Superior temporal gyrus (tissue), 1 donor: ENCODE data around the gene CHST14.
"Not testable (repeated sequence)": the region's sequence is repeated elsewhere in the genome, so short reads cannot be mapped to it uniquely, and the experiment has no call there.

Source experiments
- DNase-seq: peaks from one replicate; pipeline ENCODE4 v3.0.0-alpha.2; 2016; ENCODE audit errors: extremely low spot score

The CHST14 gene

GRCh38 chr15:40440743-40441564 is 29.8 kb upstream of the CHST14 start, which contains the start of gene BAHD1:
TSS of gene BAHD1 (plus strand) at chr15:40440953. CDS start at chr15:40458465, 17,512 bp downstream.
- DNase-seq, result peak; percentile 96

- DNase-seq, result no peak
These were observed 28.9 kb upstream of the CHST14 start for GRCh38 chr15:40441565-40442531.

DNA sequence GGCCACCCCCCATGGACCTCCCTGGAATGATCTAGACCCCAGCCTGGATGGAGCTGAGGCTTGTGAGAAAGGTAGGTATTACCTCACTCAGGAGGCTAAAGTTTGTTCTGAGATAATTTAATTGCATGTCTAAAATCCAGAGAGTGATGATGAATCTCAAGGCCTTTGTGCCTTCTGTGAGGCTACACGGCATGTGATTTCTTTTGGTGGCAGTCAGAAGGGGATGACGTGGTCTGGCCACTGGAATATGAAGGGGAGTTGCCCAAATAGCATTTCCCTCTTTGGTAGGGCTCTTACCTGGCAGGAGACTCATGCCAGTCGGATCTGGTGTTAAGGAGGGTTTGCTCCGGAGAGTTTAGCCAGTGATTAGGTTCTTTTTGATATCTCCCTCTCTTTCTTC is 27.5 kb upstream of the CHST14 start:
- no peak for DNase-seq

GRCh38 chr15:40443846-40444245 is 26.9 kb upstream of the CHST14 start:
- no peak for DNase-seq

GRCh38 chr15:40444736-40445135 is 26.0 kb upstream of the CHST14 start:
- DNase-seq, result no peak

- no peak for DNase-seq
These were observed 25.3 kb upstream of the CHST14 start for GRCh38 chr15:40445421-40445922.

GRCh38 chr15:40446144-40446543 is 24.6 kb upstream of the CHST14 start:
- DNase-seq, result no peak

DNA sequence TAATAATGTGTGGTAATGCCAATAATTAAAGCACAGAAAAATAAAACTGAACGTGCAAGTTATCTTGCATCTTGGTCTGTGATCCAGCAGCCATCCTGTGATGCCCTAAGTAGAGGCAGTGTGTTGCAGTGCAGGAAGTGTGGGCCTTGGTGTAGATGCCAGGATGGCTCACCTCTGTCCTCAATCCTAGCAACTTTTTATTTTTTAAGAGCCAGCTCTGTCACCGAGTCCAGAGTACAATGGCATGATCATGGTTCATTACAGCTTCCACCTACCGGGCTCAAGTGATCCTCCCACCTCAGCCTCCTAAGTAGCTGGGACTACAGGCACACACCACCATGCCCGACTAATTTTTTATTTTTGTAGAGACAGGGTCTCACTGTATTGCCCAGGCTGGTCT is 22.4 kb upstream of the CHST14 start:
- no peak for DNase-seq

DNA sequence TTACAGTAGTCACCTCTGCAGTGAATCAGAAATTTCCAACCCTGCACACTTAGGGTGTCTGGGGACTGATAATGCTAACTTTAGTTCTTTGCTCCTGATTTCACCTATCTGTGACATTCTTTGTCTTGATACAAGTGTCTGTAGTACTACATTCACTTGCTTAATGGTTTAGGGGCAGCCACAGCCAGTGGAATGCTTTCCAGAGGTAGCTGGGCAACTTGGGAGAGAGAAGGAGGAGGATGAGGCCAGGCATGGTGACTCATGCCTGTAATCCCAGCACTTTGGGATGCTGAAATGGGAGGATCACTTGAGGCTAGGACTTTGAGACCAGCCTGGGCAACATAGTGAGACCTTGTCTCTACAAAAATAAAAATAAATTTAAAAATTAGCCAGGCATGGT is 21.5 kb upstream of the CHST14 start:
- no peak for DNase-seq

GRCh38 chr15:40450047-40450446 is 20.7 kb upstream of the CHST14 start:
- no peak for DNase-seq

DNA sequence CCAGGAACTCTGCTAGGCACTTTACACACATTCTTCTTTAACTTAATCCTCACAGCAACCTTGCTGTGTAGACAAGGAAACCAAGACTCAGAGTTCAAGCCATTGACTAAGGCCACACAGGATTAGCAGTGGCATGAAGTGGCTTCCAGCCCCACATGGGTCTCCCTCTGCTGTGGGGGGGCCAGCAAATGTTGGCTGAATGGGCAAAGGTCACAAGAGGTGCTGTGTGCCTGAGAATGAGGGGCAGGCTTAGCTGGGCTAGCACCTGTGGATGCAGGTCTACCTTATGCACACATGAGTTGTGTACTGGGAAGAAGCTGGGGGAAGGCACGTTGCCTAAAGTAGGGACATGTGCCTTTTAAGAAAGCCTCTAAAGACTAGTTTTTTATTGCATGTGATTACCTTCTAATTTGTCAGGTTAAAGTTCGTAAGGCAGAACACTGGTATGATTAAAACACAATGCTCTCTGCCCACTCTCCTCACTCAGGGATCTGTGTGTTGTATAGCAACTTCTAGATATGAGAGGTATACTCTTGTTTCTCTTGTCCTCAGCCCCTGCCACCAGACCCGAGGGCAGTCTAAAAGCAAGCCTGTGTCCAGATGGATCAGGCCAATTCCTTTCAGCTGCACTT is 19.1 kb upstream of the CHST14 start:
- DNase-seq, result no peak

DNA sequence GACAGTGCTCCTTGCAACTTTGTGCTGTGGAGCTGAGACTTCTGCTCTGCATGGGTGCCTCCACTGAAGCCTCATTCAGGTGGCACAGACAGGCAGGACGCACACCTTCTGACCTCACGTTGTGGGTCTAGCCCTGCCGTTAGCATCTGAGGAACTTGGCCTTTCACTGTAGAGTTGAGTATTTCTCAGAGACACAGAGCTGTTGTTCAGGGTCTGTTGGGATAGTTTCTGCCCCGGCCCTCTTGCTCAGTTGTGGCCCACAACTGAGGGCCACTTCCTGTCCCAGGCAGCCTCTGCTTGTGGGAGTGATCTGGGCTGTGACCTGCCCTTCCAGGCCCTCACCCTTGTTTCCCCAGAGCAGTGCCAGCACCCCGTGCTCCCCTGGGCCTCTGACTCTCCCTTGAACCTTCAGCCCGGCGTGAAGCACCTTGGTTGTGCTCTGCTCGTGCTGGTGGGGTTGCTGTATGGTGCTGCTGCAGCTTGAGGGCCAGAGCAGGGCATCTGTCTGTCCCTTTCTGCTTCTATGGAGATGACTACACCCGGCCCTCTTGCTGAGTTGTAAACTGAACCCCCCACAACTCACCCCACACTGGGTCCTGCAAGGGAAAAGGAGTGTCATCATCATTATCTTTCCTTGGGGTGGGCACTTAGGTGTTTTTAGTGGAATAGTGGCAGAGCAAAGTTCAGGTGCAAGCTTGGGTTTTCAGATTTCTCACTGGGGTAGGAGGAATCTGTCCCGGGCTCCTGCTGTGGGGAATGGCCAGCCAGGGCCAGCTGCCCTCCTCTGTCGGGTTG is 18.3 kb upstream of the CHST14 start:
- no peak for DNase-seq

DNA sequence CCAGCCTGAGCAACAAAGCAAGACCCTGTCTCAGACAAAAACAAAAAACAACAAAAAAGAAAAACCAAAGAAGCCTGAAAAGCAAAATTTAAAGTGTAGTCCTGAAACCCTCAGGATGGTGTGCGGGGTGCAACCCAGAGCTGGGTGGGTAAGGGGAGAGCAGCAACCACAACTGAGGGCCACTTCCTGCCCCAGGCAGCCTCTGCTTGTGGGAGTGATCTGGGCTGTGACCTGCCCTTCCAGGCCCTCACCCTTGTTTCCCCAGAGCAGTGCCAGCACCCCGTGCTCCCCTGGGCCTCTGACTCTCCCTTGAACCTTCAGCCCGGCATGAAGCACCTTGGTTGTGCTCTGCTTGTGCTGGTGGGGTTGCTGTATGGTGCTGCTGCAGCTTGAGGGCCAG is 16.8 kb upstream of the CHST14 start:
- DNase-seq, result not testable (repeated sequence)

DNA sequence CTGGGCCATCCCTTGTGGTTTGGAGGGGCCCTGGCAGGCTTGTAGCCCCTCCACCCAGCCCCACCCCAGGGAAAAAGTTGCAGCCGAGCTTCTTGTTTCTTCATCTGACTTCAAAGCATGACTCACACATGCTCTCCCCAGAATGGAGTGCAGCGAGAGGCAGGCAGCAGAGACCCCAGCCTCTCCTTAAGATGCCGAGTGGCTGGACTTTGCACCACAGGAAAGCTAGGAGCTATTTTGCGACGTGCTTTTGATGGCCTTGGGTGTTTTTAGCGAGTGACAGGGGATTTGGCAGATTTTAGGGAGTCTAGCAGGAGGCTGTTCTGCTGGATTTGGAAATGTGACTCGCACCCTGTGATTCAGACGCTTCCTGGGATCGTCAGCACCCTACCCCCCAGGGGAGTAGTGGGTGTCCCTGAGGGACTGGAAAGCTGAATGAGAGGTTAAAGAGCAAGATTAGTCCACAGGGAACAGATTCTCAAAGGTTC is 15.8 kb upstream of the CHST14 start:
- no peak for DNase-seq

DNA sequence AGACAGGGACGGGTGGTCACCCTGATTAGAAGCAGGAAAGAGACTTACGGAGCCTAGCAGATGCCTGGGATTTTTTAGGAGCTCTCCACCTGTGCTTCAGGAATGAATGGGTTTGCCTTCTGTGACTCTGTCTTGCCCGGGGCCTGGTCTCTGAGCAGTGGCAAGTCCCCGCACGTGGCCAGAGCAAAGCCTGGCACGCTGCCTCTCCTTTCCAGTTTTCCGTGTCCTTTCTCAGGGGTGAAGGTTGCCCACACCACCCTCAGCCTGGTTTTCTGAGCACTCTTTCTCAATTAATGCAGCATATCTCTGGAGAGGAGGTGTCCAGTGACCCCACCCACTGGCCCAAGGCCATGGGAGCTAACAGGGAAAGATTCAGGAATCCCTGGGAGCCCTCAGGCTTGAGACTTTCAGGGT is 14.5 kb upstream of the CHST14 start:
- DNase-seq, result no peak

DNA sequence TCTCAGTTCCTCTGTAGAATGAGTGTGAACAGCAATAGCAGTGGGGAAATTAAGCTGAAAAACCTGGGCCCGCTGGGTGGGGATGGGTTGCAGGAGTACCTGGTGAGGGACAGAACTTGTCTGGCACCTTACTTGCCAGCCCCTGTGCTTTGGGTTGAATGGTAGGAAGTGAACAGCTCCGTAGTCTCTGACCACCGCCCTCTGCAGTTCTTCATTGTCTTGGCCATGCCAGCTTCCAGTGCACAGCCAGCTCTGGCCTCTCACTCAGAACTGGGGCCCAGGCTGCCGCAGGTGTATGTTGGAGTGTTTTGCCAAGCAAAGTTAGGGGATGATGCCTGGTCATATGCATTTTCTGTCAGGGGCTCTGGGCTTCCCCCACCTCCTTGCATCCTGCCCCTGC is 14.0 kb upstream of the CHST14 start:
- no peak for DNase-seq

DNA sequence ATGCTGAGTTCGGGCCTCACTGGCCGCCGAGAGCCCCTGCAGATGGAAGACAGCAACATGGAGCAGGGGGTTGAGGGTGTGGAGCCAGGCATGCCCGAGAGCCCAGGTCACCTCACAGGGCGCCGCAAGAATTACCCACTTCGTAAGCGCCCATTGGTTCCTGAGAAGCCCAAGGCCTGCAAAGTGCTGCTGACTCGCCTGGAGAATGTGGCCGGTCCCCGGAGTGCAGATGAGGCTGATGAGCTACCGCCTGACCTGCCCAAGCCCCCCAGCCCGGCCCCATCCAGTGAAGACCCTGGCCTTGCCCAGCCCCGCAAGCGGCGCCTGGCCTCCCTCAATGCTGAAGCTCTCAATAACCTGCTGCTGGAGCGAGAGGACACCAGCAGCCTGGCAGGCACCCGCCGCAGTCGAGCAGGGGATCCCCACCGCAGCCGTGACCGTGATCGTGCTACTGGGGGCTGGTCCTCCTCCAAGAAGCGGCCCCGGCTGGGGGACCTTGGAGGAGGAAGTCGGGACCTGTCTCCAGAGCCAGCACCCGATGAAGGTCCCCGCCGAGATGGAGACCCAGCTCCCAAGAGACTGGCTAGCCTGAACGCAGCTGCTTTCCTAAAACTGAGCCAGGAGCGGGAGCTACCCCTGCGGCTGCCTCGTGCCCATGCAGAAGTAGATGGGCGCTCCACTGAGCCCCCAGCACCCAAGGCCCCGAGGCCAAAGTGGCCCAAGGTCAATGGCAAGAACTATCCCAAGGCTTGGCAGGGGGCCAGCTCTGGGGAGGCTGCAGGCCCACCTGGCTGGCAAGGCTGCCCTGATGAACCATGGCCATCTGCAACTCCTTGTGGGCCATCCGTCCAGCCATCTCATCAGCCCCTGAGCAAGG is 12.1 kb upstream of the CHST14 start:
- DNase-seq, result no peak

- no peak for DNase-seq
These were observed 11.3 kb upstream of the CHST14 start for GRCh38 chr15:40459391-40460015.

DNA sequence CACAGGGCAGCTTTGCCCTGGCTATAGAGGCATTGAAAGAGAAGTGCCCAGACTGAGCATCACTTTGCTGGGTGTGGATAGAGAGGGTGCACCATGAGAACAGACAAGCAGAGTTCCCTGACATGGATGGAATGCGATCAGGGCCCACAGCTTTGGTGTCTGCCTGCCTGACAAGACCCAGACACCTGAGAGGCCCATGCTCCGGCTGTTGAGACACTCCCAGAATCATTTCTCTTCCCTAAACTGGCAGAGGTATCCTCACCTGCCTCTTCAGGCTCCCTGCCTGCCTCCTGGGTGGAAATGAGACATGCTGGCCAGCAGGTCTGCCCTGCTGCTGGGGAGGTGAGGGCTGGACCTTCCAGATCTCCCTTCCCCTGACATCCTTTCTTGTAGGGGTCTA is 10.4 kb upstream of the CHST14 start:
- no peak for DNase-seq
